Cerebellar nuclear complex (tissue), 1 donor: Measurements from ENCODE around the gene BTG3.

Source experiments
- DNase-seq, 2 experiments: peaks; one replicate each; lab custom pipeline; 2025; lab: John Stamatoyannopoulos, UW

BTG3 gene

GRCh38 chr21:17585875-17586450 lies 26.7 kb downstream of the BTG3 start:
- no peak for DNase-seq

GRCh38 chr21:17583898-17584297 lies 28.8 kb downstream of the BTG3 start:
- DNase-seq: no peak

DNA sequence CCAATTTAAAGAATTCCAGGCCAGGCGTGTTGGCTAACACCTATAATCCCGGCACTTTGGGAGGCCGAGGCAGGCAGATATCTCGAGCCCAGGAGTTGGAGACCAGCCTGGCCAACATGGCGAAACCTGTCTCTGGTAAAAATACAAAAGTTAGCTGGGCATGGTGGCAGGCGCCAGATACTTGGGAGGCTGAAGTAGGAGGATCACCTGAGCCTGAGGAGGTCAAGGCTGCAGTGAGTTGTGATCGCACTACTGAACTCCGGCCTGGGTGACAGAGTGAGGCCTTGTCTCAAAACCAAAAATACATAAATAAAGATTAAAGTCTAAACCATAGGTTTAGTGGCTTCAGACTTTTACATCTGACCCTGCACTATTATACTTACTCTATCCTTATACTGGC lies 32.4 kb downstream of the BTG3 start:
- DNase-seq: no peak

DNA sequence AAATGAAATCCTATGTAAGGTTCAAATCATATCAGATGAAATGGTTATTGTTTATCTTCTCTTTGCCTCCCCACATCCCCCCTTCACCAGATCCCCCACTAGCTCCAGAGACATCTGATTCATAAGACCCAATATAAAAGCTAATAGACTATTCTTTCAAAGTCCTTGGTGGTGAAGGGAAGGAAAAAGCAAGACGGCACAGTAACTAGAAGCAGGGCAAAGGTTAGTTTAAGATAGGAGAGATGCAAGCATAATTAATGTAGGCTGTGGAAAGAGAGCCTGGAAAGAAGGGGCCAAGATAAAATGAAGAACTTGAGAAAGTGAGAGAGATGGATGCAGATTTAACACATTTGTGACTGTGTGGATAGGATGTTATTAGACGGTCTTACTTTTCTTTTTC lies 33.8 kb downstream of the BTG3 start:
- DNase-seq: no peak

DNA sequence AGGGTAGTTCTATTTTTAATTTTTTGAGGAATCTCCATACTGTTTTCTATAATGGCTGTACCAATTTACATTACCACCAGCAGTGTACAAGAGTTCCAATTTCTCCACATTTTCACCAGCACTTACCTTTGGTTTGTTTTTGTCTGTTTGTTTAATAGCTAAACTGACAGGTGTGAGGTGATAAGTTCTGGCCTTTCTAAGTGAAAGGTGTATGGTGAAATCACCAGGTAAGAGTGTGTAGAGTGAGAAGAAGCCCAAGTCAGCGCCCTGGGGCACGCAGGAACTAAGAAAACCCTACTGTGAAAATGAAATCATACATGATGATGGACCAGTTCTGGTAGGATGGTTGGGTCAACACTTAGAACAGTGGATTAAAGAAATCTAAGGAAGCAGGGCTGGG lies 34.5 kb downstream of the BTG3 start:
- DNase-seq: no peak

- no peak for DNase-seq
These were observed 35.0 kb downstream of the BTG3 start for GRCh38 chr21:17577701-17578100.

DNA sequence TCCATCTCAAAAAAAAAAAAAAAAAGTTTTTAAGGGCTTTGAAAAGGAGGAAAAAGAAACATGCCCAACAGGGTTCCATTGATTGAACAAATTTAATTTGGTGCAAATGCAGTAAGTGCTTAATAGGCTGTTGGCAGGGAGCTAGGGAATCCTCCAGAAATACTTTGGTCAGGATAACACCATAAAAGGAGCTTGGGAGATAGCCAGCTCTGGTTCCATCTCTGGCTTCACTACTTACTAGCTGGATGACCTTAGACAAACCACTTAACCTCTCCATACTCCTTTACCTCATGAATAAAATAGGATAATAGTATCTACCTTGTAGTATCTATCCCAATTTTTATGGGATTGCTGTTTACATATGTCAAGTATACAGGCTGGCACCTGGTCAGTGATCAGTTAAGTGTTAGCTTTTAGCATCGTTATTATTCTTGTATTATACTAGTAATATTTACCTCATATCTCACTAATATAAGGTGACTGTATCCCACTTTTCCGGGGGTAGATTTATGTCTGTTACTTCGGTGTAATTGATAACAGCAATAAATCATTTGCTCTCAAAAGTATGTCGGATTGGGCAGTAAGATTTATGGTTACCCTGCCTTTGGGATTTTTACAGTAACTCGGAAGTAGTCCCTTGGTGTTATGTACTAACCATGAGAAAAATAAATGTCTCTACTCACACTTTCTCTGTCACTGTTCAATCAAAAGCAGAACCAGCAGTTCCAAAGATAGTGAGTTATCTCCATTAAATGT lies 36.4 kb downstream of the BTG3 start:
- DNase-seq: no peak

- no peak for DNase-seq
These were observed 37.6 kb downstream of the BTG3 start for GRCh38 chr21:17575076-17575475.

- no peak for DNase-seq
These were observed 40.3 kb downstream of the BTG3 start for GRCh38 chr21:17572431-17572830.

DNA sequence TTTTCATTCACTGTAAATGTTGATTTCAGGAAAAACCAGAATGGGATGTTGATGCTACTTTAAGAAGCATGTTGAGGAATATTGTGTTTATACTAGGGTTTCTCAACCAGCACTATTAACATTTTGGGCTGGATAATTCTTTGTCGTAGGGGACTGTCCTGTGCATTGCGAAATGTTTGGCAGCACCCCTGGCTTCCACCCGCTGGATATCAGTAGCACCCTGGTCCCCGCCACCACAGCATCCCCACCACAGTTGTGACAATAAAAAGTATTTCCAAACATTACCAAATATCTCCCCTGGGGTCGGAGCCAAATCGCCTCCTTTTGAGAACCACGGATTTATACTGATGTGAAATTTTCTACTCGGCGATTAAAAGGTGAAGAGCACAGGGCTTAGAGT lies 41.9 kb downstream of the BTG3 start:
- DNase-seq: no peak

DNA sequence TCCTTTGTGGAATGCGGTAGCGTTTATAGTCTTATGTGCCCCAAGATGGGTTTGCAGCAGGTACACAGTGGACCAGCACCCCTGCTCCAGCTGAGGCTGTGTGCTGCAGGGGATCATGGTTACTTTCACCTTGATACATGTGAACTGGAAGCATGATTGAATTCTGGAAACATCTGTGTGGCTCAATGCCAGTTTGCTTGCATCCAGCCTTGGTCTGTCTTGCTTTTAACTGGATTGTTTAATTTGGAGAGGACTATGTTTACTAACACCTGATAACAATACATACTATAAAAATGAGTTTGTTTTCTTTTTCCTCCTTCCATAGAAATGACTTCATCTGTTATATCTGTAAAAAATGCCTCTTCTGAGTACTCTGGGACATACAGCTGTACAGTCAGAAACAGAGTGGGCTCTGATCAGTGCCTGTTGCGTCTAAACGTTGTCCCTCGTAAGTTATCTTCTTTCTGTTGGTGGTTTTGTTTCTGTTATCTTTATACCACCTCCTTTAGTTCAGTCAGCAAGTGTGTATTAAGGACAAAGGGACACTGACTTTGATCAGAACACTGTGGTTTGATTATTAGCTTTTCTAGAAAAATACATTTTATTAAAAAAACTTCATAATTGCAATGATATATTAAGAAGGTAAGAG lies 52.2 kb downstream of the BTG3 start:
- DNase-seq: no peak

- DNase-seq: no peak
These were observed 57.8 kb downstream of the BTG3 start for GRCh38 chr21:17554679-17555465.

DNA sequence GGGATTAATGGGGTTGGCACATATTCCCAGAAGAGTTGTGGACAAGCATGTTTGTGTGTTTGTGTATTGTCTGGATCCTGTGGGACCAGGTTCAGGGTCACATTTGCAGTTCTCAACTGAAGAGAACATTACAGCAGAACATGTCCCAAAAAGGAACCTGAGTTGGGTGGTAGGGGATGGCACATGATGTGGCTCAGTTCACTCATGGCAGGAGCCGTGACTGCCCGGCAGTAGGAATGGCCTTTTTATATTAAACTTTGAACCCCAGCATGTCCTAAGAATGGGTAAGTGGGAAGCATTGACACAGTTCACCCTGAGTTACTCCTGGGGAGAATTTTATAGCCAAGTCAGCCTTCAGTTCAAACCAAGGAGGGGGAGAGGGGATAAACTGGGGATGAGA lies 58.6 kb downstream of the BTG3 start:
- no peak for DNase-seq

DNA sequence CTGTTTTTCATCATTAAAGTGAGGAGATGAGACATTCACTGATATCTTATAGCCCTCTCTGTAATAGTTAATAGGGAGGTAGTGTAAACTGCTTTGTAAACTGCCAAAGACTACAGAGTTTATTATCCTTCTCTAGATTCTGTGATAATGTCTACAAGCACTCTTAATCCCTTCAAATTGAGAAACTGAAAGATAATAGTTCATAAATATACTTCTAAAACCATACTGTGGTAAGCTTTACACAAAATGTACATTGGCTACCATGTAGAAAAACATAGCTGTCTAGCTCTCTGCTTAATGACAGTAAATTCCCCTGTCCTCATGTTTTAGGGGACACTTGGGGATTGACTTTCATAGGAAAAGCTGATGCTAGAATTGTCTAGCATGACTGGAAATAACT lies 60.3 kb downstream of the BTG3 start:
- DNase-seq: no peak

DNA sequence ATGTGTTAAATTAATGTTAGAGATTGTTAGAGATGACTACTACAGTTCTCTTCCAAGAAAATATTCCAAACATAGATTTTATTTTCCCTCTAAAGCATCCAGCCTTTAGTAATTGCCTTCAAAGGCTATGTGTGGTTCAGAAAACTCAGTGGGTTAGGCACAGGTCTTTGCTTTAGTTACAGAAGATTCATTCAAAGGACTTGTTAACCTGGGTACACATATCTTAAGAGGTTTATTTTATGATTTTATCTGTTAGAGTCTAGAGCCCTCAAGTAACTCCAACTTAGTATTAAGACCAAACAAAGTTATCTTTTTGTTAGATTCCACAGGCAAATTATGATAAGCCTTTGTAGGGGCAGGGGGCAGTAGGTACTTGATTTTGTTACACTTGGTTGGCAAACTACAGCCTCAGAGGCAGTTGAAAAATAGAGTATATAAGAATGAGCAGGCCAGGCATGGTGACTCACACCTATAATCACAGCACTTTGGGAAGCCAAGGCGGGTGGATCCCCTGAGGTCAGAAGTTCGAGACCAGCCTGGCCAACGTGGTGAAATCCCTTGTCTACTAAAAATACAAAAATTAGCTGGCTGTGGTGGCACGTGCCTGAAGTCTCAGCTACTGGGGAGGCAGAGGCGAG lies 61.9 kb downstream of the BTG3 start:
- DNase-seq: no peak

GRCh38 chr21:17548262-17548661 lies 64.4 kb downstream of the BTG3 start:
- no peak for DNase-seq

DNA sequence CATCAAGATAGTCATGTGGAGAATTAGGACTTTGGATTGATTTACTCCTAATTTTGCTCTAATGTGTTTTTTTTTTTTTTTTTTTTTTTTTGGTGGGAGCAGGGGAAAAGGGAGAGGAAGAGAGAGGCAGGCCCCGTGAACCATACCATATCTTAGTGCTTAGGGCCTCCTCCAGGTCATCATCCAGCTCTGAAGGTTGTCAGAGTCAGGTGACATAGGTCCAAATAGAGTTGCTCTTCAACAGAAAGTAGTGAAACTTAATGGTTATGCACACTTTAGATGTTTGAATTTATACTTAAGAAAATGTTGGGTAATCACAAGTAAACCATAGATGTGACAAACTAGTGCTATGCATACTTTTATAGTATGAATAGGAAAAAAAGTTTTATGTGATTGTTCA lies 67.7 kb downstream of the BTG3 start:
- no peak for DNase-seq
